Measurements from ENCODE around the gene CCT5.

DNA sequence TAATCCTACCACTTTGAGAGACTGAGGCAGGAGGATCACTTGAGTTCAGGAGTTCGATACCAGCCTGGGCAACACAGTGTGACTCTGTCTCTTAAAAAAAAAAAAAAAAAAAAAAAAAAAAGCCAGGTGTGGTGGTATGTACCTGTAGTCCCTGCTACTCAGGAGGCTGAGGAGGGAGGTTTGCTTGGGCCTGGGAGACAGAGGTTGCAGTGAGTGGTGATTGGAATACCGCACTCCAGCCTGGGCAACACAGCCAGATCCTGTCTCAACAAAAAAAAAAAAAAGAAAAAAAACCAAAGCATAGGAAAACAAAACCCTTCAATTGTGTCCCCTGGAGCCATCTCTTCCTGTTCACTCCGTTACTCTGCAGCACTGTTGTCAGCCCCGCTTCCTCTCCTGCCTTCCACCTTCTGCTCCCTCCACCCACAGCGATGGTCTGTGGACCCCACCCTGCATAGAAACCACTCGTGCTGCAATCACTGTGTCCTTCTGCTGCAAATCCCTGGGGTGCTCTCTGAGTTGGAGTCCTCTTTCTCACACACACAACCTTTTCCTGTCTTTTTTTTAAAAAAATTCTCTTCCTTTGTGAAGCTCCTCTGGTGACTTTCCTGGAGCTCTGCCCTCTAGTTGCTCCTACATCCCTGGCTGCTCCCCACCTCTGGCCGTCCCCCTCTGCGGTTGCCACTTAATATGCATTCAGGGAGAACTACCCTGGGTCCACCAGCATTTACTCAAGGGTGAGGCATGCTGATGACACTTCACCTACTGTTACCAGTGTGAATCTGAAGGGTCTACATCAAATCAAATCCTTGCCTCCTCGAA is 22.2 kb downstream of the CCT5 start:
- TF ChIP-seq CTCF (IDR thresholded peaks at IDR 0.05): no peak
- TF ChIP-seq POLR2A (IDR thresholded peaks at IDR 0.05): no peak

All from body of pancreas (tissue), 4 donors.